WTC11 (cell line): ENCODE results near the gene STIM2.

Source experiments
- CBFB ChIP-seq: sonication (generic); formaldehyde crosslinking; IDR thresholded peaks from 2 replicates; pipeline ENCODE4 v1.8.1; 2022; ENCODE audit warnings: mild to moderate bottlenecking, low read depth, missing genetic modification reagents
- CREB1 ChIP-seq: sonication (generic); formaldehyde crosslinking; IDR thresholded peaks from 2 replicates; pipeline ENCODE4 v1.8.0; 2023; ENCODE audit warnings: mild to moderate bottlenecking, missing genetic modification reagents
- TEAD4 ChIP-seq: sonication (generic); formaldehyde crosslinking; IDR thresholded peaks from 2 replicates; pipeline ENCODE4 v1.8.0; 2022; ENCODE audit warnings: mild to moderate bottlenecking, missing genetic modification reagents
- ZNF121 ChIP-seq: sonication (generic); formaldehyde crosslinking; IDR thresholded peaks from 2 replicates; pipeline ENCODE4 v1.8.0; 2023; ENCODE audit warnings: missing genetic modification reagents
- TF ChIP-seq, protein P1 (sequence below): sonication (generic); formaldehyde crosslinking; IDR thresholded peaks from 2 replicates; pipeline ENCODE4 v1.8.1; 2022; ENCODE audit warnings: mild to moderate bottlenecking, missing genetic modification reagents, moderate library complexity, borderline replicate concordance
- TF ChIP-seq, protein P2 (sequence below): sonication (generic); formaldehyde crosslinking; IDR thresholded peaks from 2 replicates; pipeline ENCODE4 v1.8.1; 2022; ENCODE audit warnings: low read depth, mild to moderate bottlenecking, moderate library complexity, missing genetic modification reagents, borderline replicate concordance
- TF ChIP-seq, protein P3 (sequence below): fragments of 200-600 bp; IDR thresholded peaks from 2 replicates; pipeline ENCODE4 v1.8.0; 2022; ENCODE audit warnings: antibody characterized with exemption
- TF ChIP-seq, protein P4 (sequence below): sonication (generic); formaldehyde crosslinking; IDR thresholded peaks from 2 replicates; pipeline ENCODE4 v1.8.0; 2022; ENCODE audit warnings: mild to moderate bottlenecking, missing genetic modification reagents
- TF ChIP-seq, protein P5 (sequence below): fragments of 250-450 bp; sonication (Bioruptor Pico); IDR thresholded peaks from 2 replicates; pipeline ENCODE4 v1.9.0; 2021; ENCODE audit warnings: mild to moderate bottlenecking, borderline replicate concordance
- TF ChIP-seq, protein P6 (sequence below): sonication (generic); formaldehyde crosslinking; IDR thresholded peaks from 2 replicates; pipeline ENCODE4 v1.8.1; 2023; ENCODE audit warnings: mild to moderate bottlenecking, missing genetic modification reagents

DNA sequence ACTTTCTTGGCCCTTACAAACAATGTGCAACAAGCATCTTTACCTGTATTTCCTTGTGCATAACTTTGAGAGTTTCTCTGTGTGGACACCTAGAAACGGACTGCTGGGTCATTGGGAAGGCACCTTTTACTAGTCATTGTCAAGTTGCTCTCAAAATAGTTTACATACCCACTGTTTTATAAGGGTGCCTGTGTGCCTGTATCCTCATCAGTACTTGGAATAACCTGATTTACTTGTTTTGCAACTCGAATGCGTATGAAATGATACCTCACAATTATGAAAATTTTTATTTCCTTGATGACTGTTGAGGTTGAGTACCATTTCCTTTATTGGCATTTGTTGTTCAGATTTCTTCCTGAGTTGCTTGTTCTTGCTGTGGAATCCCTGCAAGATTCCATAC lies 150.8 kb downstream of the STIM2 start:
- TF ChIP-seq, protein P1, sequence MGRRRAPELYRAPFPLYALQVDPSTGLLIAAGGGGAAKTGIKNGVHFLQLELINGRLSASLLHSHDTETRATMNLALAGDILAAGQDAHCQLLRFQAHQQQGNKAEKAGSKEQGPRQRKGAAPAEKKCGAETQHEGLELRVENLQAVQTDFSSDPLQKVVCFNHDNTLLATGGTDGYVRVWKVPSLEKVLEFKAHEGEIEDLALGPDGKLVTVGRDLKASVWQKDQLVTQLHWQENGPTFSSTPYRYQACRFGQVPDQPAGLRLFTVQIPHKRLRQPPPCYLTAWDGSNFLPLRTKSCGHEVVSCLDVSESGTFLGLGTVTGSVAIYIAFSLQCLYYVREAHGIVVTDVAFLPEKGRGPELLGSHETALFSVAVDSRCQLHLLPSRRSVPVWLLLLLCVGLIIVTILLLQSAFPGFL (CRISPR knock-in tag): no peak
- TF ChIP-seq, protein P2, sequence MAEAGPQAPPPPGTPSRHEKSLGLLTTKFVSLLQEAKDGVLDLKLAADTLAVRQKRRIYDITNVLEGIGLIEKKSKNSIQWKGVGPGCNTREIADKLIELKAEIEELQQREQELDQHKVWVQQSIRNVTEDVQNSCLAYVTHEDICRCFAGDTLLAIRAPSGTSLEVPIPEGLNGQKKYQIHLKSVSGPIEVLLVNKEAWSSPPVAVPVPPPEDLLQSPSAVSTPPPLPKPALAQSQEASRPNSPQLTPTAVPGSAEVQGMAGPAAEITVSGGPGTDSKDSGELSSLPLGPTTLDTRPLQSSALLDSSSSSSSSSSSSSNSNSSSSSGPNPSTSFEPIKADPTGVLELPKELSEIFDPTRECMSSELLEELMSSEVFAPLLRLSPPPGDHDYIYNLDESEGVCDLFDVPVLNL (CRISPR knock-in tag): no peak
- TF ChIP-seq, protein P3, sequence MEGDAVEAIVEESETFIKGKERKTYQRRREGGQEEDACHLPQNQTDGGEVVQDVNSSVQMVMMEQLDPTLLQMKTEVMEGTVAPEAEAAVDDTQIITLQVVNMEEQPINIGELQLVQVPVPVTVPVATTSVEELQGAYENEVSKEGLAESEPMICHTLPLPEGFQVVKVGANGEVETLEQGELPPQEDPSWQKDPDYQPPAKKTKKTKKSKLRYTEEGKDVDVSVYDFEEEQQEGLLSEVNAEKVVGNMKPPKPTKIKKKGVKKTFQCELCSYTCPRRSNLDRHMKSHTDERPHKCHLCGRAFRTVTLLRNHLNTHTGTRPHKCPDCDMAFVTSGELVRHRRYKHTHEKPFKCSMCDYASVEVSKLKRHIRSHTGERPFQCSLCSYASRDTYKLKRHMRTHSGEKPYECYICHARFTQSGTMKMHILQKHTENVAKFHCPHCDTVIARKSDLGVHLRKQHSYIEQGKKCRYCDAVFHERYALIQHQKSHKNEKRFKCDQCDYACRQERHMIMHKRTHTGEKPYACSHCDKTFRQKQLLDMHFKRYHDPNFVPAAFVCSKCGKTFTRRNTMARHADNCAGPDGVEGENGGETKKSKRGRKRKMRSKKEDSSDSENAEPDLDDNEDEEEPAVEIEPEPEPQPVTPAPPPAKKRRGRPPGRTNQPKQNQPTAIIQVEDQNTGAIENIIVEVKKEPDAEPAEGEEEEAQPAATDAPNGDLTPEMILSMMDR: no peak
- TF ChIP-seq CBFB (CRISPR knock-in tag) (no peak), CREB1 (CRISPR knock-in tag) (no peak), TEAD4 (CRISPR knock-in tag) (no peak), ZNF121 (CRISPR knock-in tag) (no peak)
- TF ChIP-seq, protein P4, sequence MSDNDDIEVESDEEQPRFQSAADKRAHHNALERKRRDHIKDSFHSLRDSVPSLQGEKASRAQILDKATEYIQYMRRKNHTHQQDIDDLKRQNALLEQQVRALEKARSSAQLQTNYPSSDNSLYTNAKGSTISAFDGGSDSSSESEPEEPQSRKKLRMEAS (CRISPR knock-in tag): no peak
- TF ChIP-seq, protein P5, sequence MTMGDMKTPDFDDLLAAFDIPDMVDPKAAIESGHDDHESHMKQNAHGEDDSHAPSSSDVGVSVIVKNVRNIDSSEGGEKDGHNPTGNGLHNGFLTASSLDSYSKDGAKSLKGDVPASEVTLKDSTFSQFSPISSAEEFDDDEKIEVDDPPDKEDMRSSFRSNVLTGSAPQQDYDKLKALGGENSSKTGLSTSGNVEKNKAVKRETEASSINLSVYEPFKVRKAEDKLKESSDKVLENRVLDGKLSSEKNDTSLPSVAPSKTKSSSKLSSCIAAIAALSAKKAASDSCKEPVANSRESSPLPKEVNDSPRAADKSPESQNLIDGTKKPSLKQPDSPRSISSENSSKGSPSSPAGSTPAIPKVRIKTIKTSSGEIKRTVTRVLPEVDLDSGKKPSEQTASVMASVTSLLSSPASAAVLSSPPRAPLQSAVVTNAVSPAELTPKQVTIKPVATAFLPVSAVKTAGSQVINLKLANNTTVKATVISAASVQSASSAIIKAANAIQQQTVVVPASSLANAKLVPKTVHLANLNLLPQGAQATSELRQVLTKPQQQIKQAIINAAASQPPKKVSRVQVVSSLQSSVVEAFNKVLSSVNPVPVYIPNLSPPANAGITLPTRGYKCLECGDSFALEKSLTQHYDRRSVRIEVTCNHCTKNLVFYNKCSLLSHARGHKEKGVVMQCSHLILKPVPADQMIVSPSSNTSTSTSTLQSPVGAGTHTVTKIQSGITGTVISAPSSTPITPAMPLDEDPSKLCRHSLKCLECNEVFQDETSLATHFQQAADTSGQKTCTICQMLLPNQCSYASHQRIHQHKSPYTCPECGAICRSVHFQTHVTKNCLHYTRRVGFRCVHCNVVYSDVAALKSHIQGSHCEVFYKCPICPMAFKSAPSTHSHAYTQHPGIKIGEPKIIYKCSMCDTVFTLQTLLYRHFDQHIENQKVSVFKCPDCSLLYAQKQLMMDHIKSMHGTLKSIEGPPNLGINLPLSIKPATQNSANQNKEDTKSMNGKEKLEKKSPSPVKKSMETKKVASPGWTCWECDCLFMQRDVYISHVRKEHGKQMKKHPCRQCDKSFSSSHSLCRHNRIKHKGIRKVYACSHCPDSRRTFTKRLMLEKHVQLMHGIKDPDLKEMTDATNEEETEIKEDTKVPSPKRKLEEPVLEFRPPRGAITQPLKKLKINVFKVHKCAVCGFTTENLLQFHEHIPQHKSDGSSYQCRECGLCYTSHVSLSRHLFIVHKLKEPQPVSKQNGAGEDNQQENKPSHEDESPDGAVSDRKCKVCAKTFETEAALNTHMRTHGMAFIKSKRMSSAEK (CRISPR knock-in tag): no peak
- TF ChIP-seq, protein P6, sequence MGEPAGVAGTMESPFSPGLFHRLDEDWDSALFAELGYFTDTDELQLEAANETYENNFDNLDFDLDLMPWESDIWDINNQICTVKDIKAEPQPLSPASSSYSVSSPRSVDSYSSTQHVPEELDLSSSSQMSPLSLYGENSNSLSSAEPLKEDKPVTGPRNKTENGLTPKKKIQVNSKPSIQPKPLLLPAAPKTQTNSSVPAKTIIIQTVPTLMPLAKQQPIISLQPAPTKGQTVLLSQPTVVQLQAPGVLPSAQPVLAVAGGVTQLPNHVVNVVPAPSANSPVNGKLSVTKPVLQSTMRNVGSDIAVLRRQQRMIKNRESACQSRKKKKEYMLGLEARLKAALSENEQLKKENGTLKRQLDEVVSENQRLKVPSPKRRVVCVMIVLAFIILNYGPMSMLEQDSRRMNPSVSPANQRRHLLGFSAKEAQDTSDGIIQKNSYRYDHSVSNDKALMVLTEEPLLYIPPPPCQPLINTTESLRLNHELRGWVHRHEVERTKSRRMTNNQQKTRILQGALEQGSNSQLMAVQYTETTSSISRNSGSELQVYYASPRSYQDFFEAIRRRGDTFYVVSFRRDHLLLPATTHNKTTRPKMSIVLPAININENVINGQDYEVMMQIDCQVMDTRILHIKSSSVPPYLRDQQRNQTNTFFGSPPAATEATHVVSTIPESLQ (CRISPR knock-in tag): no peak
